ENCODE data around the gene ATP8A2.

DNA sequence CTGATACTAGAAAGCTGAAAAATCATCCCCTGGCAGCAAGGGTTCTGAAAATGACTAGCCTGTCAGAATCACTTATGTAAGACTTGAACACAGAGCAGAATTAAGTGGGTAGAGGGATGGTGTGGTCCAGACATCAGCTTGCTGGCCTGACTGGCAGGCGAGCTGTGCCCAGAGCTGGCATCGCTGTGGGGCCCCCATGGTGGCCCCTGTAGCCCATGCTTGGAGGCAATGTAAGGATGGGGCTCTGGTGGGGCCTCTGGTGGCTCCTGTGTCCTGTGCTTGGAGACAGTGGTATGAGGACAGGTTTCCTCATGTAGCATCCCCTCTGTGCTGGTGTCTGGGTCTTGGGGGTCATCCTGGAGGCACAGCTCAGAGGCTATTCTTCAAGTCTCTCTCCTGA is 347.9 kb downstream of the ATP8A2 start:
- TF ChIP-seq, protein P1, sequence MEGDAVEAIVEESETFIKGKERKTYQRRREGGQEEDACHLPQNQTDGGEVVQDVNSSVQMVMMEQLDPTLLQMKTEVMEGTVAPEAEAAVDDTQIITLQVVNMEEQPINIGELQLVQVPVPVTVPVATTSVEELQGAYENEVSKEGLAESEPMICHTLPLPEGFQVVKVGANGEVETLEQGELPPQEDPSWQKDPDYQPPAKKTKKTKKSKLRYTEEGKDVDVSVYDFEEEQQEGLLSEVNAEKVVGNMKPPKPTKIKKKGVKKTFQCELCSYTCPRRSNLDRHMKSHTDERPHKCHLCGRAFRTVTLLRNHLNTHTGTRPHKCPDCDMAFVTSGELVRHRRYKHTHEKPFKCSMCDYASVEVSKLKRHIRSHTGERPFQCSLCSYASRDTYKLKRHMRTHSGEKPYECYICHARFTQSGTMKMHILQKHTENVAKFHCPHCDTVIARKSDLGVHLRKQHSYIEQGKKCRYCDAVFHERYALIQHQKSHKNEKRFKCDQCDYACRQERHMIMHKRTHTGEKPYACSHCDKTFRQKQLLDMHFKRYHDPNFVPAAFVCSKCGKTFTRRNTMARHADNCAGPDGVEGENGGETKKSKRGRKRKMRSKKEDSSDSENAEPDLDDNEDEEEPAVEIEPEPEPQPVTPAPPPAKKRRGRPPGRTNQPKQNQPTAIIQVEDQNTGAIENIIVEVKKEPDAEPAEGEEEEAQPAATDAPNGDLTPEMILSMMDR (IDR thresholded peaks at IDR 0.05), result no peak
- no peak for TF ChIP-seq ZFX (IDR thresholded peaks at IDR 0.05; ENCODE audit: borderline replicate concordance)

All from 22Rv1 (cell line).